IPS-15b (cell line): Measurements from ENCODE around the gene MARVELD2.
A peak's percentile ranks its signal among the peaks of the same experiment; 100 is the strongest.
"Not testable (repeated sequence)": the region's sequence is repeated elsewhere in the genome, so short reads cannot be mapped to it uniquely, and the experiment has no call there.

ENCODE experiments used
- H3K27me3 ChIP-seq: one replicate; pipeline ENCODE4 v1.6.1; 2013; ENCODE audit warnings: low read length; ENCODE audit not compliant: control insufficient read depth, insufficient read depth
- H3K36me3 ChIP-seq: one replicate; pipeline ENCODE4 v1.6.1; 2013; ENCODE audit warnings: low read length; ENCODE audit not compliant: control insufficient read depth, insufficient read depth
- H3K4me1 ChIP-seq: one replicate; pipeline ENCODE4 v1.6.1; 2013; ENCODE audit warnings: mild to moderate bottlenecking, low read length; ENCODE audit not compliant: control insufficient read depth, insufficient read depth
- H3K4me3 ChIP-seq: one replicate; pipeline ENCODE4 v1.5.1; 2013; ENCODE audit warnings: low read depth, low read length
- H3K9ac ChIP-seq: one replicate; pipeline ENCODE4 v1.6.1; 2013; ENCODE audit warnings: low read depth, mild to moderate bottlenecking, low read length
- H3K9me3 ChIP-seq: one replicate; pipeline ENCODE4 v1.6.1; 2013; ENCODE audit warnings: mild to moderate bottlenecking, low read length; ENCODE audit not compliant: control insufficient read depth, insufficient read depth

The MARVELD2 gene

GRCh38 chr5:69414885-69415583, at the start of gene MARVELD2:
Gene MARVELD2 (plus strand): TSS chr5:69415116. CDS start chr5:69419386, 4,270 bp downstream.
- Histone ChIP-seq H3K4me1 (peaks cover 4% of the 10 kb centered on the region), H3K27me3 (no peaks in the 10 kb centered on the region), H3K36me3 (peaks cover 9% of the 10 kb centered on the region), H3K9ac (peak within 1 kb of the TSS; percentile 84), H3K9me3 (no peaks in the 10 kb centered on the region), H3K4me3 (peak within 1 kb of the TSS; percentile 70)

GRCh38 chr5:69367697-69368279, 47.1 kb upstream of the MARVELD2 start:
- Histone ChIP-seq H3K9me3 (no peaks in the 10 kb centered on the region), H3K4me3 (peak overlapping the region; percentile 63), H3K27me3 (no peaks in the 10 kb centered on the region), H3K9ac (peak overlapping the region; percentile 99), H3K36me3 (peaks cover 12% of the 10 kb centered on the region), H3K4me1 (peaks cover 3% of the 10 kb centered on the region)

GRCh38 chr5:69368458-69369339, 46.2 kb upstream of the MARVELD2 start:
- Histone ChIP-seq H3K9ac (peak overlapping the region; percentile 99), H3K4me1 (peaks cover 3% of the 10 kb centered on the region), H3K27me3 (no peaks in the 10 kb centered on the region), H3K36me3 (peaks cover 9% of the 10 kb centered on the region), H3K9me3 (no peaks in the 10 kb centered on the region), H3K4me3 (peak overlapping the region; percentile 63)

GRCh38 chr5:69369340-69370121, 45.4 kb upstream of the MARVELD2 start, which contains the start of the genes AK6, RAD17 and TAF9:
Gene AK6 (minus strand): TSS chr5:69369520. CDS start chr5:69369490, 30 bp downstream.
Gene RAD17 (plus strand): TSS chr5:69369818. CDS start chr5:69372209, 2,391 bp downstream.
Gene TAF9 (minus strand): TSS chr5:69369520. CDS start chr5:69365737, 3,783 bp downstream.
- peak within 1 kb of the TSS; percentile 63 for H3K4me3 ChIP-seq
- peaks cover 3% of the 10 kb centered on the region for H3K4me1 ChIP-seq
- peaks cover 9% of the 10 kb centered on the region for H3K36me3 ChIP-seq
- H3K27me3 ChIP-seq = no peaks in the 10 kb centered on the region
- H3K9me3 ChIP-seq = no peaks in the 10 kb centered on the region
- peak within 1 kb of the TSS; percentile 99 for H3K9ac ChIP-seq

GRCh38 chr5:69370335-69370734, 44.6 kb upstream of the MARVELD2 start:
- not testable (repeated sequence) for H3K36me3 ChIP-seq, H3K9me3 ChIP-seq, H3K27me3 ChIP-seq, H3K4me1 ChIP-seq
- Histone ChIP-seq H3K9ac (peak overlapping the region; percentile 99), H3K4me3 (peak overlapping the region; percentile 63)

- no peak overlapping the region for H3K4me3 ChIP-seq
- no peaks in the 10 kb centered on the region for H3K27me3 ChIP-seq
- H3K4me1 ChIP-seq = peaks cover 3% of the 10 kb centered on the region
- H3K36me3 ChIP-seq = peaks cover 2% of the 10 kb centered on the region
- H3K9me3 ChIP-seq = no peaks in the 10 kb centered on the region
- H3K9ac ChIP-seq = no peak overlapping the region
These were observed 42.5 kb upstream of the MARVELD2 start for GRCh38 chr5:69372394-69372793.

GRCh38 chr5:69374911-69375446, 39.9 kb upstream of the MARVELD2 start:
- no peak overlapping the region for H3K9ac ChIP-seq
- H3K4me1 ChIP-seq = peaks cover 3% of the 10 kb centered on the region
- no peak overlapping the region for H3K4me3 ChIP-seq
- no peaks in the 10 kb centered on the region for H3K27me3 ChIP-seq
- H3K36me3 ChIP-seq = peaks cover 2% of the 10 kb centered on the region
- H3K9me3 ChIP-seq = no peaks in the 10 kb centered on the region

GRCh38 chr5:69378376-69378775, 36.5 kb upstream of the MARVELD2 start:
- H3K4me3 ChIP-seq = no peak overlapping the region
- H3K36me3 ChIP-seq = peaks cover 4% of the 10 kb centered on the region
- H3K27me3 ChIP-seq = no peaks in the 10 kb centered on the region
- no peaks in the 10 kb centered on the region for H3K4me1 ChIP-seq
- H3K9ac ChIP-seq = no peak overlapping the region
- no peaks in the 10 kb centered on the region for H3K9me3 ChIP-seq

- peaks cover 3% of the 10 kb centered on the region for H3K36me3 ChIP-seq
- H3K4me3 ChIP-seq = no peak overlapping the region
- H3K9ac ChIP-seq = no peak overlapping the region
- H3K4me1 ChIP-seq = no peaks in the 10 kb centered on the region
- no peaks in the 10 kb centered on the region for H3K9me3 ChIP-seq
- no peaks in the 10 kb centered on the region for H3K27me3 ChIP-seq
These were observed 10.1 kb upstream of the MARVELD2 start for GRCh38 chr5:69404659-69405330.

- H3K4me3 ChIP-seq = peak overlapping the region; percentile 70
- peak overlapping the region; percentile 84 for H3K9ac ChIP-seq
These were observed 655 bp downstream of the MARVELD2 start for GRCh38 chr5:69415584-69415958.

More at GRCh38 chr5:69415584-69415958, 655 bp downstream of the MARVELD2 start:
- Histone ChIP-seq H3K36me3 (peaks cover 9% of the 10 kb centered on the region), H3K27me3 (no peaks in the 10 kb centered on the region), H3K4me1 (peaks cover 4% of the 10 kb centered on the region), H3K9me3 (no peaks in the 10 kb centered on the region)
